Activated CD4-positive, alpha-beta T cell treated with anti-CD3 and anti-CD28 coated beads, Interleukin-2, amount 10 ng/mL, durations not matched to agents 24 days and 14 days (primary cell): ENCODE results near the gene PRSS22. TPM values are rescaled to one million over a fixed set of nuclear protein-coding genes. Genes with fewer than 3 reads are reported as not detected.

Experiments used
- DNase-seq: peaks from one replicate; pipeline ENCODE4 v3.0.0; 2022
- H3K27ac Mint-ChIP-seq: one replicate; pipeline ENCODE4 v1.8.0; 2022; ENCODE audit warnings: mild to moderate bottlenecking, mixed read lengths
- H3K27me3 Mint-ChIP-seq: one replicate; pipeline ENCODE4 v1.8.0; 2022; ENCODE audit warnings: mixed read lengths
- H3K36me3 Mint-ChIP-seq: one replicate; pipeline ENCODE4 v1.8.0; 2022; ENCODE audit warnings: low read depth, mild to moderate bottlenecking, mixed read lengths
- H3K4me1 Mint-ChIP-seq: one replicate; pipeline ENCODE4 v1.8.0; 2021; ENCODE audit warnings: mixed read lengths
- H3K4me3 Mint-ChIP-seq: one replicate; pipeline ENCODE4 v1.8.0; 2022; ENCODE audit warnings: mild to moderate bottlenecking, moderate library complexity, mixed read lengths
- H3K9me3 Mint-ChIP-seq: one replicate; pipeline ENCODE4 v1.8.0; 2021; ENCODE audit warnings: mixed read lengths
- intact Hi-C: fragments of 100-400 bp; cut with micrococcal nuclease; formaldehyde crosslinking; loops from one replicate; pipeline ENCODE4 v1.15.1; 2023
- total RNA-seq: library from RNA; stranded (reverse); gene quantifications from 2 replicates; pipeline ENCODE4 v1.2.3, GENCODE V29; 2022

PRSS22 gene
- total RNA-seq, 1 donor from 2014 or later: not detected

- intact Hi-C loops: no loop called here
- H3K27ac Mint-ChIP-seq: no peak overlapping the region
- DNase-seq: no peak
- H3K27me3 Mint-ChIP-seq: peaks cover 1% of the 10 kb centered on the region
- H3K4me3 Mint-ChIP-seq: no peak overlapping the region
- H3K4me1 Mint-ChIP-seq: peaks cover 3% of the 10 kb centered on the region
- no peaks in the 10 kb centered on the region for H3K36me3 Mint-ChIP-seq
- no peaks in the 10 kb centered on the region for H3K9me3 Mint-ChIP-seq
Measured at GRCh38 chr16:2825906-2826305, 32.1 kb downstream of the PRSS22 start.

GRCh38 chr16:2825049-2825742 lies 32.8 kb downstream of the PRSS22 start:
- no peak overlapping the region for H3K4me3 Mint-ChIP-seq
- intact Hi-C loops: no loop called here

GRCh38 chr16:2824626-2825025 lies 33.3 kb downstream of the PRSS22 start:
- H3K4me1 Mint-ChIP-seq: no peaks in the 10 kb centered on the region
- H3K36me3 Mint-ChIP-seq: no peaks in the 10 kb centered on the region
- peak overlapping the region; percentile 16 for H3K27ac Mint-ChIP-seq
- peaks cover 1% of the 10 kb centered on the region for H3K27me3 Mint-ChIP-seq
- H3K9me3 Mint-ChIP-seq: no peaks in the 10 kb centered on the region
- intact Hi-C loops: no loop called here
- H3K4me3 Mint-ChIP-seq: no peak overlapping the region
- DNase-seq: no peak

More at GRCh38 chr16:2825049-2825742, 32.8 kb downstream of the PRSS22 start:
- Mint-ChIP-seq H3K27me3 (peaks cover 1% of the 10 kb centered on the region), H3K27ac (peak overlapping the region; percentile 16), H3K9me3 (no peaks in the 10 kb centered on the region), H3K4me1 (peaks cover 3% of the 10 kb centered on the region), H3K36me3 (no peaks in the 10 kb centered on the region)
- DNase-seq: no peak

GRCh38 chr16:2822496-2822895 lies 35.5 kb downstream of the PRSS22 start:
- Mint-ChIP-seq H3K4me1 (no peaks in the 10 kb centered on the region), H3K27ac (no peak overlapping the region), H3K27me3 (peaks cover 1% of the 10 kb centered on the region), H3K9me3 (no peaks in the 10 kb centered on the region), H3K4me3 (no peak overlapping the region), H3K36me3 (no peaks in the 10 kb centered on the region)
- intact Hi-C loops: no loop called here
- no peak for DNase-seq

GRCh38 chr16:2822158-2822495 lies 35.8 kb downstream of the PRSS22 start:
- Mint-ChIP-seq H3K9me3 (no peaks in the 10 kb centered on the region), H3K4me3 (no peak overlapping the region), H3K27ac (no peak overlapping the region), H3K36me3 (no peaks in the 10 kb centered on the region), H3K4me1 (no peaks in the 10 kb centered on the region), H3K27me3 (peaks cover 1% of the 10 kb centered on the region)
- intact Hi-C loops: no loop called here
- DNase-seq: no peak

GRCh38 chr16:2821487-2822157 lies 36.3 kb downstream of the PRSS22 start:
- intact Hi-C loops: no loop called here
- Mint-ChIP-seq H3K36me3 (no peaks in the 10 kb centered on the region), H3K27ac (no peak overlapping the region), H3K4me3 (no peak overlapping the region), H3K9me3 (no peaks in the 10 kb centered on the region), H3K27me3 (peaks cover 1% of the 10 kb centered on the region), H3K4me1 (no peaks in the 10 kb centered on the region)
- DNase-seq: no peak

- DNase-seq: no peak
- no peaks in the 10 kb centered on the region for H3K9me3 Mint-ChIP-seq
- no peak overlapping the region for H3K27ac Mint-ChIP-seq
- H3K36me3 Mint-ChIP-seq: no peaks in the 10 kb centered on the region
- intact Hi-C loops: no loop called here
- peaks cover 1% of the 10 kb centered on the region for H3K27me3 Mint-ChIP-seq
- no peak overlapping the region for H3K4me3 Mint-ChIP-seq
- no peaks in the 10 kb centered on the region for H3K4me1 Mint-ChIP-seq
Measured at GRCh38 chr16:2820836-2821486, 37.0 kb downstream of the PRSS22 start.

GRCh38 chr16:2819939-2820835 lies 37.8 kb downstream of the PRSS22 start:
- H3K27ac Mint-ChIP-seq: no peak overlapping the region
- no peak overlapping the region for H3K4me3 Mint-ChIP-seq

GRCh38 chr16:2819179-2819938 lies 38.6 kb downstream of the PRSS22 start:
- no peaks in the 10 kb centered on the region for H3K36me3 Mint-ChIP-seq
- no peak for DNase-seq
- intact Hi-C loops: no loop called here
- H3K27me3 Mint-ChIP-seq: peaks cover 1% of the 10 kb centered on the region
- no peaks in the 10 kb centered on the region for H3K4me1 Mint-ChIP-seq
- no peaks in the 10 kb centered on the region for H3K9me3 Mint-ChIP-seq
- no peak overlapping the region for H3K27ac Mint-ChIP-seq
- no peak overlapping the region for H3K4me3 Mint-ChIP-seq

More at GRCh38 chr16:2819939-2820835, 37.8 kb downstream of the PRSS22 start:
- intact Hi-C loops: no loop called here
- DNase-seq: no peak
- no peaks in the 10 kb centered on the region for H3K4me1 Mint-ChIP-seq
- H3K36me3 Mint-ChIP-seq: no peaks in the 10 kb centered on the region
- H3K27me3 Mint-ChIP-seq: peaks cover 1% of the 10 kb centered on the region
- H3K9me3 Mint-ChIP-seq: no peaks in the 10 kb centered on the region

- Mint-ChIP-seq H3K9me3 (no peaks in the 10 kb centered on the region), H3K36me3 (no peaks in the 10 kb centered on the region), H3K4me3 (no peak overlapping the region), H3K27me3 (peaks cover 1% of the 10 kb centered on the region), H3K4me1 (no peaks in the 10 kb centered on the region), H3K27ac (peak overlapping the region; percentile 43)
- intact Hi-C loops: no loop called here
- no peak for DNase-seq
Measured at GRCh38 chr16:2818272-2818876, 39.6 kb downstream of the PRSS22 start.

- Mint-ChIP-seq H3K4me1 (no peaks in the 10 kb centered on the region), H3K4me3 (peak overlapping the region; percentile 55), H3K27me3 (peaks cover 1% of the 10 kb centered on the region), H3K36me3 (no peaks in the 10 kb centered on the region), H3K9me3 (no peaks in the 10 kb centered on the region), H3K27ac (peak overlapping the region; percentile 29)
- DNase-seq: no peak
- intact Hi-C loops: no loop called here
Measured at GRCh38 chr16:2817340-2818271, 40.4 kb downstream of the PRSS22 start.

GRCh38 chr16:2816751-2817339 lies 41.1 kb downstream of the PRSS22 start, which contains the start of gene PRSS21:
Gene PRSS21 (plus strand): TSS chr16:2817237. CDS start chr16:2817269, 32 bp downstream.
- H3K36me3 Mint-ChIP-seq: no peaks in the 10 kb centered on the region
- DNase-seq: peak; percentile 75
- H3K27ac Mint-ChIP-seq: peak within 1 kb of the TSS; percentile 29
- intact Hi-C loops: no loop called here
- peaks cover under 1% of the 10 kb centered on the region for H3K27me3 Mint-ChIP-seq
- H3K4me1 Mint-ChIP-seq: no peaks in the 10 kb centered on the region
- peak within 1 kb of the TSS; percentile 55 for H3K4me3 Mint-ChIP-seq
- no peaks in the 10 kb centered on the region for H3K9me3 Mint-ChIP-seq
